Astrocyte (in vitro differentiated cells and primary cell): ENCODE data around the gene ATP11A. TPM values are rescaled to one million over a fixed set of nuclear protein-coding genes. Genes with fewer than 3 reads are reported as not detected.

Experiments
- DNase-seq: peaks from one replicate; pipeline ENCODE4 v3.0.0-alpha.2; 2010; ENCODE audit warnings: low read depth
- FAIRE-seq: peaks from 2 replicates; lab custom pipeline; 2011; peaks lifted over from hg19 to GRCh38; lab: Jason Lieb, UNC
- H2AFZ ChIP-seq: 2 replicates; pipeline ENCODE4 v1.6.0; 2012; ENCODE audit warnings: low read depth, low read length, inconsistent platforms
- H3K27ac ChIP-seq: 2 replicates; pipeline ENCODE4 v1.5.1; 2011; ENCODE audit warnings: low read depth, low read length, inconsistent platforms
- H3K27me3 ChIP-seq: 2 replicates; pipeline ENCODE4 v1.6.0; 2011; ENCODE audit warnings: low read length, inconsistent platforms; ENCODE audit not compliant: insufficient read depth
- H3K36me3 ChIP-seq: 2 replicates; pipeline ENCODE4 v1.5.1; 2011; ENCODE audit warnings: low read length, inconsistent platforms; ENCODE audit not compliant: insufficient read depth
- H3K4me1 ChIP-seq: 2 replicates; pipeline ENCODE4 v1.5.1; 2011; ENCODE audit warnings: low read length, inconsistent platforms; ENCODE audit not compliant: insufficient read depth
- H3K4me2 ChIP-seq: 2 replicates; pipeline ENCODE4 v1.6.0; 2012; ENCODE audit warnings: low read length, inconsistent platforms
- H3K4me3 ChIP-seq: 2 replicates; pipeline ENCODE4 v1.5.1; 2011; ENCODE audit warnings: low read depth, mild to moderate bottlenecking, low read length, inconsistent platforms; ENCODE audit not compliant: insufficient read depth
- H3K79me2 ChIP-seq: 2 replicates; pipeline ENCODE4 v1.6.0; 2012; ENCODE audit warnings: mild to moderate bottlenecking, low read length, inconsistent platforms; ENCODE audit not compliant: insufficient read depth
- H3K9ac ChIP-seq: 2 replicates; pipeline ENCODE4 v1.6.0; 2012; ENCODE audit warnings: mild to moderate bottlenecking, low read length, inconsistent platforms
- H3K9me3 ChIP-seq: 2 replicates; pipeline ENCODE4 v1.5.1; 2012; ENCODE audit warnings: low read depth, mild to moderate bottlenecking, low read length, inconsistent platforms; ENCODE audit not compliant: insufficient read depth
- H4K20me1 ChIP-seq: 2 replicates; pipeline ENCODE4 v1.6.0; 2012; ENCODE audit warnings: low read length, inconsistent platforms; ENCODE audit not compliant: insufficient read depth
- H3K27ac Mint-ChIP-seq: one replicate; pipeline ENCODE4 v1.8.0; 2021; ENCODE audit warnings: mild to moderate bottlenecking, mixed read lengths; ENCODE audit not compliant: unreplicated experiment
- H3K27me3 Mint-ChIP-seq: one replicate; pipeline ENCODE4 v1.8.0; 2021; ENCODE audit warnings: low read depth, mixed read lengths; ENCODE audit not compliant: unreplicated experiment
- H3K36me3 Mint-ChIP-seq: one replicate; pipeline ENCODE4 v1.8.0; 2021; ENCODE audit warnings: low read depth, mixed read lengths; ENCODE audit not compliant: unreplicated experiment
- H3K4me1 Mint-ChIP-seq: one replicate; pipeline ENCODE4 v1.8.0; 2021; ENCODE audit warnings: low read depth, mixed read lengths; ENCODE audit not compliant: unreplicated experiment
- H3K4me3 Mint-ChIP-seq: one replicate; pipeline ENCODE4 v1.8.0; 2021; ENCODE audit warnings: mild to moderate bottlenecking, moderate library complexity, mixed read lengths; ENCODE audit not compliant: unreplicated experiment
- H3K9me3 Mint-ChIP-seq: one replicate; pipeline ENCODE4 v1.8.0; 2021; ENCODE audit warnings: mild to moderate bottlenecking, mixed read lengths; ENCODE audit not compliant: unreplicated experiment
- CTCF ChIP-seq: IDR thresholded peaks from 2 replicates; pipeline ENCODE4 v1.5.1; 2011; ENCODE audit warnings: low read depth, mild to moderate bottlenecking, inconsistent platforms, low read length, moderate library complexity; ENCODE audit not compliant: insufficient read depth
- EZH2 ChIP-seq: IDR thresholded peaks from 2 replicates; pipeline ENCODE4 v1.6.1; 2012; ENCODE audit warnings: mild to moderate bottlenecking, low read length, inconsistent platforms; ENCODE audit not compliant: insufficient read depth
- total RNA-seq: library from RNA; stranded (reverse); gene quantifications from 2 replicates; pipeline ENCODE4 v1.2.1, GENCODE V29; 2021

ATP11A gene
- total RNA-seq, 1 donor from 2014 or later, result 38.9 TPM

GRCh38 chr13:112774829-112775565 lies 85.2 kb downstream of the ATP11A start:
- Mint-ChIP-seq H3K27ac (no peak overlapping the region), H3K36me3 (peaks cover 2% of the 10 kb centered on the region), H3K4me1 (peaks cover 14% of the 10 kb centered on the region), H3K27me3 (no peaks in the 10 kb centered on the region), H3K9me3 (no peaks in the 10 kb centered on the region), H3K4me3 (no peak overlapping the region)
- Histone ChIP-seq H3K4me1 (no peaks in the 10 kb centered on the region), H3K27ac (no peak overlapping the region), H3K36me3 (no peaks in the 10 kb centered on the region), H3K9ac (no peak overlapping the region), H2AFZ (no peak overlapping the region), H3K9me3 (no peaks in the 10 kb centered on the region), H3K79me2 (no peaks in the 10 kb centered on the region), H3K27me3 (no peaks in the 10 kb centered on the region), H3K4me2 (no peak overlapping the region), H4K20me1 (no peaks in the 10 kb centered on the region), H3K4me3 (no peak overlapping the region)
- FAIRE-seq (no peak), DNase-seq (no peak)
- TF ChIP-seq CTCF (no peak), EZH2 (no peak)

GRCh38 chr13:112775791-112776279 lies 86.0 kb downstream of the ATP11A start:
- DNase-seq (no peak), FAIRE-seq (no peak)
- Mint-ChIP-seq H3K27me3 (no peaks in the 10 kb centered on the region), H3K9me3 (no peaks in the 10 kb centered on the region), H3K27ac (no peak overlapping the region), H3K4me1 (peaks cover 19% of the 10 kb centered on the region), H3K36me3 (no peaks in the 10 kb centered on the region), H3K4me3 (no peak overlapping the region)
- H3K4me3 ChIP-seq, result no peak overlapping the region
- no peak overlapping the region for H3K27ac ChIP-seq
- no peak overlapping the region for H3K9ac ChIP-seq
- no peak overlapping the region for H2AFZ ChIP-seq
- TF ChIP-seq EZH2, result no peak
- TF ChIP-seq CTCF, result no peak
- H4K20me1 ChIP-seq, result no peaks in the 10 kb centered on the region
- no peaks in the 10 kb centered on the region for H3K9me3 ChIP-seq
- no peaks in the 10 kb centered on the region for H3K27me3 ChIP-seq
- H3K4me2 ChIP-seq, result no peak overlapping the region
- no peaks in the 10 kb centered on the region for H3K36me3 ChIP-seq
- no peaks in the 10 kb centered on the region for H3K4me1 ChIP-seq
- no peaks in the 10 kb centered on the region for H3K79me2 ChIP-seq

GRCh38 chr13:112776354-112776753 lies 86.5 kb downstream of the ATP11A start:
- no peaks in the 10 kb centered on the region for H3K27me3 ChIP-seq
- no peaks in the 10 kb centered on the region for H4K20me1 ChIP-seq
- Mint-ChIP-seq H3K27me3 (no peaks in the 10 kb centered on the region), H3K4me1 (peaks cover 20% of the 10 kb centered on the region), H3K4me3 (no peak overlapping the region), H3K27ac (no peak overlapping the region), H3K9me3 (no peaks in the 10 kb centered on the region), H3K36me3 (no peaks in the 10 kb centered on the region)
- TF ChIP-seq EZH2 (no peak), CTCF (no peak)
- no peak overlapping the region for H3K4me2 ChIP-seq
- H3K36me3 ChIP-seq, result no peaks in the 10 kb centered on the region
- no peak overlapping the region for H2AFZ ChIP-seq
- no peak for FAIRE-seq
- H3K4me1 ChIP-seq, result peaks cover under 1% of the 10 kb centered on the region
- no peaks in the 10 kb centered on the region for H3K79me2 ChIP-seq
- no peaks in the 10 kb centered on the region for H3K9me3 ChIP-seq
- H3K9ac ChIP-seq, result no peak overlapping the region
- H3K27ac ChIP-seq, result no peak overlapping the region
- no peak overlapping the region for H3K4me3 ChIP-seq
- no peak for DNase-seq
